Upper lobe of left lung (tissue), 4 donors: Measurements from ENCODE around the gene GRIA1.

Experiments
- CTCF ChIP-seq, 6 experiments: fragments of 450-650 bp in 4 of 6; fragments of 200-600 bp in 2 of 6; sonication (generic) in 2 of 6; IDR thresholded peaks; one replicate each; pipeline ENCODE4 v1.5.1; 2016 to 2019; ENCODE audit warnings: antibody characterized with exemption in 6 of 6
- EP300 ChIP-seq, 4 donors: sonication (generic); formaldehyde crosslinking; IDR thresholded peaks; one replicate each; pipeline ENCODE4 v1.5.1; 2017; ENCODE audit warnings: antibody characterized with exemption in 4 of 4, control low read depth in 2 of 4
- POLR2A ChIP-seq, 4 donors: fragments of 450-650 bp; IDR thresholded peaks; one replicate each; pipeline ENCODE4 v1.5.1; 2016 to 2017; ENCODE audit warnings: antibody characterized with exemption in 4 of 4, mild to moderate bottlenecking in 2 of 4
- POLR2AphosphoS5 ChIP-seq, 2 donors: sonication (generic); formaldehyde crosslinking; IDR thresholded peaks; one replicate each; pipeline ENCODE4 v1.5.1; 2017; ENCODE audit warnings: antibody characterized with exemption in 2 of 2

GRCh38 chr5:153516504-153517240 lies 26.2 kb downstream of the GRIA1 start:
- no peak for TF ChIP-seq CTCF (IDR thresholded peaks at IDR 0.05)
- TF ChIP-seq EP300 (IDR thresholded peaks at IDR 0.05): no peak
- no peak for TF ChIP-seq POLR2A (IDR thresholded peaks at IDR 0.05)
- no peak for TF ChIP-seq POLR2AphosphoS5 (IDR thresholded peaks at IDR 0.05)
